HG03460 (cell line): ENCODE data around the gene NSG1.

Source experiments
- ATAC-seq: cut with Tn5 transposase; IDR thresholded peaks from one replicate; pipeline ENCODE4 v1.9.1; 2021; ENCODE audit not compliant: unreplicated experiment

The NSG1 gene

GRCh38 chr4:4368809-4369580 is 17.9 kb upstream of the NSG1 start:
- ATAC-seq = no peak

DNA sequence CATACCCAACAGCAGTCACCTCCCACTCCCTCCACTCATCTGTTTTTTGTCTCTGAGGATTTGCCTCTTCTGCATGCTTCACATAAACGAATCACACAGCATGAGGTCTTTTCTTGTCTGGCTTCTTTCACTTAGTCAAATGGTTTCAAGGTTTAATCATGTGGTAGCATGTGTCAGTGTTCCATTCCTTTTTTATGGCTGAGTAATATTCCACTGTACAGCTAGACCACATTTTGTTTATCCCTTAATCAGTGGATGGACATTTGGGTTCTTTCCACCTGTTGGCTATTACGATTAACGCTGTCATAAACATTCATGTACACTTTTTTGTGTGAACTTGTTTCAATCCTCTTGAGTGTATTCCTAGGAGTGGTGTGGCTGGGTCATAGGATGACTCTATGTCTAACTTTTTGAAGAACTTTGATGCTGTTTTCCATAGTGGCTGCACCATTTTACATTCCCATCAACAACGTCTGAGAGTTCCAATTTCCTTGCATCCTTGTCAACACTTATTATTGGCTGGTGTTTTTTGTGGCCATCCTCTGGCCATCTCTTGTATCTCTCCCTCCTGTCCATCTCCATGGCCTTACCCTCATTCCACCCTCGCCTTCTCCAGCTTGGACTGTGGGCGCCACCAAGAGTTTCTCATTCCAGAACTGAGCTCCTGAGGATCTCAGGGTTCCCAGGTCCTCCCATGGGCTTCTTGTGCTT is 12.4 kb upstream of the NSG1 start:
- ATAC-seq = no peak

GRCh38 chr4:4376074-4376473 is 10.8 kb upstream of the NSG1 start:
- no peak for ATAC-seq

DNA sequence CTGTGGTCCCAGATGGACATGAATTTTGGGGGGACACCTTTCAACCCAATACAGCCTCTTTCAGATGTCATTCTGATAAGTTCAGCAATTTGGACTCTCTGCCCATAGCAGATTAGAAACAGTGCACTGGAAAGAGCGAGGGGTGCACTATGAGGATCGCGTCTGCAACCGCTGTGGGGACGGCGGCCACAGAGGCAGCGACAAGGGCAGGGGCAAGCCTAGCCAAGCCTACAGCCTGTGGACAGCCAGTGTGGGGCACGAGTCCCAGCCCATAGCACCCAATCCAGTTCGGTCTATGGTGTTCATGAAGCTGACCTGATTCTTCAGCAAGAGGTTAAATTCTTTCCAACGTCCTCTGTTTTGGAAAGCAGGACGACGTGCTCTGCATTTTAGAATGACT is 9.7 kb upstream of the NSG1 start:
- no peak for ATAC-seq

- no peak for ATAC-seq
Measured at GRCh38 chr4:4377732-4378460, 9.0 kb upstream of the NSG1 start.

DNA sequence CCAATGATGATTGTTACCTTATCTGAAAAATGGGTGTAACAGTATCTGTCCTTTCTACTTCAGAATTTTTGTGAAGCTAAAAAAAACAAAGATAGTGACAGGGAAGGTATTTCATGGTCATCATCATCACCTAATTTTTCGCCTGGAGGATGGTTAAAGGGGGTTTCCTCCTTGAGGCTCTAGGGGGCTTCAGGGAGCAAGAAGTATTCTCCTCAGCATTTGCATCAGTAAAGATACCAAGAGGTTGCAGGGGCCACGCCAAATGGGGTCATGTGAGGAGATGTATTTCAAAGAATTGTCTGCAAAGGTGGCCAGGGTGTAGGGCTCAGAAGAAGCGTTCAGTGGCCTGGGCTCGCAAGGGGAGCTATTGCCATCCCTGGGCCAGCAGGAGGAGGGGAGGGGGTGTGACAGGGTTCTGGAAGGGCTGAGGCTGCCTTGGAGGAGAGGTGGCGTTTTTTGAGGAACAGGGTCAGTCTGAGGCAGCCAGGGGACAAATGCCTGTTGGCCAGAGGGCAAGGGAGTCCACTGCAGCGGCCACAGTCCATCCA is 7.3 kb upstream of the NSG1 start:
- no peak for ATAC-seq

DNA sequence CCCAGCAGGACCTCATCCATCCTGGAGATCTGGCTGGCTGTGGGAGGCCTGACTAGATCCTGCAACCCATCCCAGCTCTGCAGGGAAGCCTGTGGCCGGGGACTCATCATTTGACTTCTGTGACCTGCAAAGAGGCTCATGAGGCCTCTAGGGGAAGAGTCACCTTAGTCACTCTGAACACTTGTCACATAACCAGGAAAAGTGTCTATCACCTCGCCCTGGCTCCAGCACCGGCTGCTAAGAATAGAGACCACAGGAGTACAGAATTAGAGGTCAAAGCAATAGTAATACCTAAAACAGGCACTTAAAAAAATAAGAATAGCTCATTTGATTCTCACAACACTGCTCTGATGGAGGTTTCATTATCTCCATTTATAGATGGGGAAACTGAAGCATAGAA is 3.8 kb upstream of the NSG1 start:
- ATAC-seq = no peak

DNA sequence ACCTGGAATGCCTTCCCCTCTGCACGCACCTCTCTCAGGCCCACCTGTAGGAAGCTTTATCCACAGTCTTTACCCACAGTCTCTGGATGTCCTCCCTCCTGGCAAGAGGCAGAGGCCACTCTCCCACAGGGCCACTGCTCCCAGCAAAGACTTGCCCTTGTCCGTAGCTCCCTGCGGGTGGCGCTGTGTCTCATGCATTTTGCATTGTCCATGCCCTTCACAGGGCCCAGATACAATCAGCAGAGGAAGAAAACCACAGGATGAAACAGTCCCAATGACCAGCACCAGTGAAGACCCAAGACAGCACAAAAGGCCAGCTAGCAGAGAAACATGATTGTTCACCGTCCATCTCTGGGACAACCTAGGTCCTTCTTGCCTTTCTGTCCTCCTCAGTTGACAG is 2.1 kb upstream of the NSG1 start:
- ATAC-seq = no peak

GRCh38 chr4:4385729-4386295 is 1.1 kb upstream of the NSG1 start:
- no peak for ATAC-seq

- ATAC-seq = no peak
Measured at GRCh38 chr4:4386296-4386735, 586 bp upstream of the NSG1 start.

DNA sequence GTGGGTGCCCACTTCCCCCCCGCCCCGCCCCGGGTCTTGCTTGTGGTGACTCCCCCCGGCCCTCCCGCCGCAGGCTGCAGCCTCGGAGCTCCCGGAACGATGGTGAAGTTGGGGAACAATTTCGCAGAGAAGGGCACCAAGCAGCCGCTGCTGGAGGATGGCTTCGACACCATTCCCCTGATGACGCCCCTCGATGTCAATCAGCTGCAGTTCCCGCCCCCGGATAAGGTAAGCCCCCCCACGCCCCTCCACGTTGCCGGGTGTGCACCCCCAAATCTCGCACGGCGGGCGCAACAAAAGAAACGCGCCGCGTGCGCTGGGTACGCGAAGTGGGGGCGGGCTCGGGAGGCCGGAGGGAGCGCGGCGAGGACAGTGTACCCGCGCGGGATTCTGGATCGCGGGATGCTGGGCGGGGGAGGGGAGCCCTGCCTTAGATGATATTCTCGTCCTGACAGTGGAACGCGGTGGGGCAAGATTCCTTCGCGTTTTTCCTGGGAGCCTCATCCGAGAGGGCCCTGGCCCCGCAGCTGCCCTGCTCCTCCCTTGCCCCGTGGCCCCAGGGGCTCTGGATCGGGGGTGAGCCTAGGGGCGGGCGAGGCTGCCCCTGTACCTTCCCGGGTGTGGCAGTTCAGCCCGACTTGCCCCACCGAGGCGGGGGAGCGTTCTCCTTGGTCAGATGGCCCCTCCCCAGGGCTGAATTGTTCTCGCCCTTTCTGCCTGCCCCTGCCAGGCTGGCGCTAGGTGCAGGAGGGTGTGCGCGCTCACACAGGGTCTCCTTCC is 819 bp downstream of the NSG1 start:
- no peak for ATAC-seq

- ATAC-seq = no peak
Measured at GRCh38 chr4:4388311-4388790, 1.4 kb downstream of the NSG1 start.

- ATAC-seq = no peak
Measured at GRCh38 chr4:4388836-4389575, 2.1 kb downstream of the NSG1 start.

- ATAC-seq = no peak
Measured at GRCh38 chr4:4390046-4390445, 3.1 kb downstream of the NSG1 start.

DNA sequence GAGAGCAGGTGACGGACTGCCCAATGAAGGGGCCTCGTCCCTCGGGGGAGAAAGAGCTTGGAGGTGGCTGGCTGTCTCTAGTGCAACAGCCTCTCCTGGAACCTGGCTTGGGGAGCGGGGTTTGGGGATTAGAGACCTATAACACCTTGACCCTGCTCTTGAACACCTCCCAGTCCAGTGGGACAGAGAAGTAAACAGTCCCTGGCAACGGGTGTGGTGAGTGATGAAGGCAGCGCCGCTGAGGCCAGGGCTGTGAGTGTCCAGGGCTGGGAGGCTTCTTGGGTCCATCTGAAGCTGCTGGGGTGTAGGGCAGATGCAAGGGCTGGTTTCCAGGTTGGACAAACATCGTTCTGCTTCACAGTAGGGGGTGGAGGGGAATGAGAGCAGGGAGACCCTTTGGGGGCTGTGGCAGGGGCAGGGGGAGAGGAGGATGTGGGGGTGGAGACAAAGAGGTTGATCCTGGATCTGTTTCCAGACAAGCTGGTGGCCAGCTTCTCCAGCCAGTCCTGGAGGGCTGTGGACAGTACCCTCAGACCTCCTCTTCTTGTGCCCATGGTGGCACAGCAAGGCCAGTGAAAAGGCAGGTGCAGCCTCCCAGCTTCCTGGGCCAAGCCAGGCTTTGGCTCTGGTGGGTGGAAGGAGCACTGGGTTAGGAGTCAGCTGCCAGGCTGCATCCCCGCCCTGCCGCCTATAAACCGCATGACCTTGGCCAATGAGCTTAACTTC is 3.8 kb downstream of the NSG1 start:
- ATAC-seq = no peak

DNA sequence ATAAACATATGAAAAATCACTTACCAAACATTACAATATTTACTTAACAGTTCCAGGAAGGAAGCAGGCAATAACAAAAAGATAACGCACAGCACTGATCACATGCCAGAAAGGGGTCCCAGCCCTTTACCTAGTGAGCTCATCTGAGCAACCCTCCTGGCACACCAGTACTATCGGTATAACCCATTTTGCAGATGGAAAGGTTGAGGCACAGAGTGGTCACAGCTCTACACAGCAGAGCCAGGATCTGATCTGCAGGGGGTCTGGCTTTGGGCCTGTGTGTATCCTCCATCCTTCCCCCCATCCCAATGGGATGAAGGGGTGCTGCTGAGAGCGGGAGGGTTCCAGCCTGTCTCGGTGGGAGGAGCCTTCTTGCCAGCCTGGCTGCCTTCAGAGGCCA is 5.0 kb downstream of the NSG1 start:
- ATAC-seq = no peak

DNA sequence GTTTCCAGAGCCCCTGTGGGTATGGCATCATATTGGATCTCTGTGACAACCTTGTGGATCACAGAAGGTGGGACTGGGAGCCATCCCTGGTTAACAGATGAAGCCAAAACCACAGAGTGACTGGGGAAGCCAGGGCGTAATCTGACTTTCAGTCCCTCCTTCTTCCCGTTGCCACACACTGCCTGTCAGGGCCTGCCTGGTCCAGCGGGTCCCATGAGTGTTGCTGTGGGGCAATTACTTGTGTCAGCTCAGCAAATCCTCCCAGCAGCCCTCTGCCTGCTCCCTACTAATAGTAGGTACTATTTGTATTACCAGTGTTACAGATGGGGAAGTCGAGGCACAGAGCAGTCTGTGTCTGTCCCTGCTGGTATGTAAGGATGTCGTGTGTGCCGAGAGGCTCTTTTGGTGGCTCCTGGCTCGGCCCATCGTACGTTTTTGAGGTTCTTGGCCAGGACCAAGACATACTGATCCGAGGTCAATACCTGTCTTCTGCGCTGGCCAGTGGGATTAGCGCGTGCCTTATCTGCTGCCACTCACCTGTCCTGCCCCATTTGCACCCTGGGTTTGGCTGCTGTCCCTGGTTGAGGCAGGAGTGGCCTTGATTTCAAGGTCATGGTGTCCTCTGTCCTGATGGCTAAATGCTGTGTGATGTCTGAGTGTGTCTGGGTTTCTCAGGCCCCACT is 5.7 kb downstream of the NSG1 start:
- ATAC-seq = no peak

- no peak for ATAC-seq
Measured at GRCh38 chr4:4394644-4395043, 7.7 kb downstream of the NSG1 start.
